ELR (cell line): ENCODE data around the gene LMAN1L.

Source experiments
- DNase-seq: peaks from one replicate; pipeline ENCODE4 v3.0.0-alpha.2; 2015; ENCODE audit warnings: low read depth

Gene LMAN1L

GRCh38 chr15:74812533-74812932 lies at the start of gene LMAN1L:
LMAN1L (plus strand) TSS chr15:74812835; CDS start chr15:74812855, 20 bp downstream.
- DNase-seq, result no peak

DNA sequence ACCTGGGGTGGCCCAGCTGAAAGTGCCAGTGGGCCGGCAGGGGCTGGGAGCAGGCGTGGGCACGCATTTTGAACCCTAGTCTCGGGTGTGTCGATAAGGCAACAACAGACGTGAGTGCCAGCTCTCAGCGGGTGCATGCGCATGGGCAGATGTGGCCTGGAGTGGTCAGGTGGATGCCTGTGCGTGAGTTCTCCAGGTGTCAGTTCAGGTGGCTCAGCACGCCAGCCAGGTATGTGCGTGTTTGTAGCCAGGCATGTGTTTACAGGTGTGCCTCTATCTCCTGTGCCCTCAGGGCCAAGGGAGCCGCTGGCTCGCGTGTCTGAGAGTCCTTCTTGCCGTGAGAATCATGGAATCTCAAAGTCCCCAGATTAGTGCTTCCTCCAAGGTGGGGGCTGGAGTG lies 49.2 kb upstream of the LMAN1L start:
- DNase-seq, result no peak

- no peak for DNase-seq
Measured at GRCh38 chr15:74767167-74768098, 45.2 kb upstream of the LMAN1L start.

GRCh38 chr15:74768099-74768770 lies 44.4 kb upstream of the LMAN1L start:
- DNase-seq, result peak; percentile 27

DNA sequence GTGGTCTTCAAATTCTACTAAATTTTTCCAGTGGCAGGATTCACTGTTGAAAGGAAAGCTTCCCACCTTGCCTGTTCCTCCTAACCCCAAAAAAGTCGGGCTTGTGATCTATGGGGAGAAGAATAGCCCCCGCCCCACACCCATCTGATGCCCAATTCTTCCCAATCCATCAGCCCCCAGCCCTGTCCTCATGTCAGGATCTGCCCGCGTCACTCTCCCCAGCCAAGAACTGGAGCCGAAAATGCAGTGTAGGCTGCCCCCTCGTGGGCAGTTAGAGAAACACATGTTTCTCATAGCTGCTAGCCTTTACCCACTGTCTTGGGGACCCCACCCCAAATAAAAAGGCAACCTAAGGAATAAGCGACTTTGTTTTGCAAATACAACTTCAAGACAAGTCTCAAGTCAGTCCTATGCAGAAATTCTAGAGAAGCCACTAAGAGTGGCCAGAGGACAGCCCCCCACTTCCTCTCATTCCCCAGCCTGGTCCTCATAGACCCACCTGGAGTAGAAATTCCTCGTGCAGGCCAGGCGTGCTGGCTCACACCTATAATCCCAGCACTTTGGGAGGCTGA lies 43.8 kb upstream of the LMAN1L start:
- peak; percentile 67 for DNase-seq

DNA sequence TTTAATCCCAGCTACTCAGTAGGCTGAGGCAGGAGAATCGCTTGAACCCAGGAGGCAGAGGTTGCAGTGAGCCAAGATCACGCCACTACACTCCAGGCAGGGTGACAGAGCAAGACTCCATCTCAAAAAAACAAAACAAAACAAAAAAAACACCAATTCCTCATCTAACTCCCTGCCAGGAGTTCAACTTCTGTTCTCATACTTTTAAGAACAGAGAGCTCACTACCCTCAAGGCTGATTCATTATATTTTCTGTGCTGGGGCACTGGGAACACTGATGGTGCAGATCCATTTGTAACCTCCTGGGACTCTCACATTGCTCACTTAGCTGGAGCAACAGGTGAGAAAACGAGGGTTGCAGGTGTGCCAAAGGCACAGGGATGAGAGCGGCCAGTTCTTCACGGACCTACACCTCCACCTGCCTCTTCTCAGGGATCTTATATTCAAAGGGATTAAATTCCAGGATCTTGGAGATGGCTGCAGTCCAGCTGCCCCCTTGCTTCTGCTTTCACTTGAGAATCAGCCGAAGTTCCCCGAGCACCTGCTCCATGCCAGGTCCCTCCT lies 43.1 kb upstream of the LMAN1L start:
- DNase-seq, result no peak

GRCh38 chr15:74770211-74770903 lies 42.3 kb upstream of the LMAN1L start:
- DNase-seq, result no peak

- no peak for DNase-seq
Measured at GRCh38 chr15:74773329-74773728, 39.3 kb upstream of the LMAN1L start.

DNA sequence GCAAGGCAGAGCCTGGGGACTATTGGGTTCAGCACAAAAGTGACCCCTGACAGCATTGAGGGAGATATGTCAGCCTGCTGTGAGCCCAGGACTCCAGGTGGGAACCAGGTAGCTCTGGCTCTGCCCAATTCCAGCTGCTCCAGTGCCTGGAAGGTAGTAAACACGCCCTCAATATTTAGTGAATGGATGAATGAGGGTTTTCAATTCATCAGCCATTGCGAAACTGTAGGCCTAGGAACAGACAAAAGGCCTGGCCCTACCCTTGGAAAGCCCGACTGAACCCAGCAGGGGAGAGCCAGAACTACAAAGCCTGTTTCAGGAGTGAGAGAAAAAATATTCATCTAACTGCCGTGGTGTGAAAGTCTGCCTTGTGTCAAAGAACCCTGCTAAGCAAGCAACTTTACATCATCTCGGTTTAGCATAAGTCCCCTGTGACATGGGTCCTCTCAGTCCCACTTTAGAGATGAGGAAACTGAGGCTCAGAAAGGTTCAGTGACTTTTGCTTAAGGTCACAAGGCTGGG lies 38.8 kb upstream of the LMAN1L start:
- DNase-seq, result no peak

- DNase-seq, result no peak
Measured at GRCh38 chr15:74775132-74775562, 37.5 kb upstream of the LMAN1L start.

DNA sequence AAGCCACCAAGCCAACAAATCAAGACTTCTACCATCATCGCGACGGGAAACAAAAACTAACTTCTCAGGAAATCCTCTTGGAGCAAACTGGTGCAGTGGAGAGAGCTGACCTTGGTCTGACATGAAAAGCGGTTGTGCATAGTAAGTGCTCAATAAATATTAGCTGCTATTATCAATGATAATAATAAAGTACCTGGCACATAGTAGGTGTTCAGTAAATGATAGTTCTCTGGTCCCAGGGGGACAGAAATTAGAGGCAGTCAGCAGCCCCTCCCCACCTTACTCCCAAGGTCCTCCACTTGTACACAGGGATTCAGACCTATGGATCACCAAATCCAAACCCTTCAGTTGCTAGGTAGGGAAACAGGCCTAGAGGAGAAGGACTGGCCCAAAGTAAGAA lies 36.7 kb upstream of the LMAN1L start:
- no peak for DNase-seq

DNA sequence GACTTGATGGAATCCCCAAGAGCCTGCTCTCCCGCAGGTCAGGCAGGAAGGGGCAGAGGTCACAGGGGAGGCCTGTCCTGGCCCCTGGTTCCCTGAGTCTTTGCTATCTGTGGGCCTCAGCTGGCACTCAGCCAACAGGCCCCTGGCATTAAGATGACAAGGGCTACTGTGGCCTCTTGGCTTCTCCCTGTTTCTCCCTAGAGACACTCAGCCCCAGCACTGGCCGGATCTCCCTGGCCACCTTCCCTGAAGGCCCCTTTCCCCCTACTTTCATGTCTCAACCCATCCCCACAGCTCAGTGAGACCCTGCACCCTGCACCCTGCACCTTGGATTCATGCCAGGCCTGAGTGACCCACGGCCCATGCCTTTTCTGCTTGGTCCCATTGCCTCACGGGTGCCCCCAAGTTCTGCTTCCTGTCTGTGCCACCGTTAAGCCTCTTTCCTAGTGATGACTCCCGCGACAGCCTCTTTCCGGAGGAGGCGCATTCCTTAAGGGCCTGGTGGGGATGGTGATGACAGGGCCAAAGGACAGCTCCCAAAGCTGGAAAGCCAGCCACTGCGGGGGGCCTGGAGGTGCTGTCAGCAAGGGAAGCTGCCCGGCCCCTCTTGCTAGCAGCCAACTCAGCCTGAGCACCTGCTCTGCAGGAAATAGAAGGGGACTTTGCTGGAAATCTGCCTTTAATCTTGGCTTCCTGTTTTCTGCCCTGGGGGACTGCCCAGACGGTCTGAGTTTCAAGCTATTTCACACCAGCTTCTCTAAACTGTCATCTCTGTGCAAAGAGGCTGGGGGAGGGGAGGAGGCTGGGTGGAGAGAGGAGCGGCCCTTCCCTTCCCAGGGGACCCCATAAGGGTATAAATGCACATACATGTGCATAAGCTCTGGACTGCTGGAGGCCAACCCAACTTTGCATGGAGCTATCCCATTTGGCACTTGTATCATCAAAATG lies 35.5 kb upstream of the LMAN1L start:
- peak; percentile 22 for DNase-seq

DNA sequence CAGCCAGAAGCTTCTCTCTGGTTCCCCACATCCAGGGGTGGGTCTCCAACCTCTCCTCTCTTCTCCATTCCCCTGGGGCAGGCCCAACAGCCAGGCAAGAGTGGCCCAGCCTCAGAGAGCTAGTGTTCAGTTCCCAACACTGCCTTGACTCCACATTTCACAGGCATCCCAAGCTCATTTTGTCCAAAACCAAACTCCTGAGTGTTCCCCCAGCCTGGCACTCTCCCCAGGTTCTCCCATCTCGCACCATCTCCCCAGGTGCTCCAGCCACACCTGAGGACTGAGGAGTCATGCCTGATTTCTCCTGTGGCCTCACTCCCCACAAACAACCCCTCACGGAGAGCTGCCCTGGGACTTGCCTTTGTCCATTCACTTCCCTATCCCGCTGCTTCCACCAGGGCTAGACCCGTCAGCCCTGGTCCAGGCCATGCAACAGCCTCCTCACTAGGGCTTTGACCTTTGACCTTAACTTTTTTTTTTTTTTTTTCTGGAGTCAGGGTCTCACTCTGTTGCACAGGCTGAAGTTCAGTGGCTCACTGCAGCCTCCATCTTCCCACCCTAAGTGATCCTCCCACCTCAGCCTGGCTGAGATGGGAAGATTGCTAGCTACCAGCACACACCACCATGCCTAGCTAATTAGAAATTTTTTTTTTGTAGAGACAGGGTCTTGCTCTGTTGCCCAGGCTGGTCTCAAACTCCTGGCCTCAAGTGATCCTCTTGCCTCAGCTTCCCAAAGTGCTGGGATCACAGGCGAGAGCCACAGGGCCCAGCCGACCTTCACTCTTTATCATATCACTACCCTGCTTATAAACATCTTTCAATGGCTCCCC lies 34.7 kb upstream of the LMAN1L start:
- DNase-seq, result no peak

DNA sequence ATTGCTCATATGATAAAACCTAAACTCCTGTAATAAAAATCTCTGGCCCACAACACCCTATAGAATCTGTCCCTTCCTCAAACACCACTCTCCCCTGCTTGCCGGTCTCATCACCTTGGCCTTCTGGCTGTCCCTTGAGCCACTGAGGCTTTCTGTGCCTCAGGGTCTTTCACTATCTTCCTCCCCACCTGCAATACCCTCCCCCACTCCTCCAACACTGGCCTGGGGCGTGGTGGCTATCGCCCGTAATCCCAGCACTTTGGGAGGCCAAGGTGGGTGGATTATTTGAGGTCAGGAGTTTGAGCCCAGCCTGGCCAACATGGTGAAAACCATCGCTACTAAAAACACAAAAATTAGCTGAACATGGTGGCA lies 34.0 kb upstream of the LMAN1L start:
- no peak for DNase-seq

DNA sequence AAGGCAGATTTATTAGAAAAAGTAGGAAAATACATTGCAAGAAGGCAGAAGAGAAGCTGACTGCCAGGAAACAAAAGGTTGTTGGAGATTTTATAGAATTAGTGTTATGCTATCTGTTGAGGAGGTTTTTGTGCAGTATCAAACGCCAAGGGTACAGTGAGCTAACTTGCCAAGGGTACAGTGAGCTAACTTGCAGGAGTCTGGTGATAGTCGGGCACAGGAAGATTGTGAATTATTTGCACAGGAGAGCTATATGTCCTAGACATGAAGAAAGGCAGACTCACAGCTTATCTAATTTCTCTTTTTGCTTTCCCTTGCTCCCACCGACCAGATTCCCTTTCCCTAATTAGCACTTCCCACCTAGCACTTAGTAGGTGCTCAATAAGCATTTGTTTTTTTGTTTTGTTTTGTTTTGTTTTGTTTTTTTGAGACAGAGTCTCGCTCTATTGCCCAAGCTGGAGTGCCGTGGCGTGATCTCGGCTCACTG lies 33.4 kb upstream of the LMAN1L start:
- DNase-seq, result no peak

- peak; percentile 64 for DNase-seq
Measured at GRCh38 chr15:74780523-74781430, 31.9 kb upstream of the LMAN1L start.

DNA sequence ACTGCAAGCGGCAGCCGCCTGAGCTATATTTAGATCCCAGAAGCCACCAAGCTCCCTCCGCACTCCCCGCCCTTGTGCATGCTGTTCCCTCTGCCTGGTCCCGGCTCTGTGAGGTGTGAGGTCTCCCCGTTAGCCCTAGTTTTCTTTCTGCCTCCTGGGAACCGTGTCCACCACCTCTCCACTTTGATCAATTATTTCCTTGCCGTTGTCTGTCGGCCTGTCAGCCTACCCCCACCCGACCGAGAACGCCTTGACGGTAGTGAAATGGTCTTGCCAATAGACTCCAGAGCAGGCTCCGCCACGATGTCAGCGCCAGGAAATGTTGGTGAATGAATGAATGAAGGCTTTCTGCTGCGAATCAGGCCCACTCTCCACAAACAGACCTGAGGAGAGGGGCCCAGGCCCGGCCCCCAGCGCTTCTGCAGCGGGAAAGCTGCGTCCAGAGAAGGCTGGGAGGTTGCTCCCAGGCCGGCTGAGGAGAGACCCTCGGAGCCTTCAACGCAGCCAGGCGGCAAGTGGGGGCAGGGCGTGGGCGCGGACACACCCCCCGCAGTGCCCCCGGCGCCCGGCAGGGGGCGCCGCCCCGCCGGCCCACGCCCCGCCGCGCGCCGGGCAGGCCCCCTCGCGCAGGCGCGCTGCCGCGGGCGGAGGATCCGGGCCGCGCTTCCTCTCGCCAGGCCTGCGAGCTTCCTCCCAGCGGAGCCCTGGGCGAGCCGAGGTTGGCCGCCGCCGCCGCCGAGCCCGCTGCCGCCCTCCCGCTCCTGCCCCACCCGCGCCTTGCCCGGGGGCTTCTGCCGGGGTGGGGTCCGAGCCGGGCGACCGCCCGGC lies 31.0 kb upstream of the LMAN1L start, which contains the start of gene CSK:
TSS of gene CSK (plus strand) at position 650 of the 828 bp plus-strand sequence. CDS start 16,218 bp downstream, outside the sequence.
- peak; percentile 75 for DNase-seq
